WTC11 (cell line): ENCODE results near the gene IL1RAPL2.

Experiments
- NR2C2 ChIP-seq: sonication (generic); formaldehyde crosslinking; IDR thresholded peaks from 2 replicates; pipeline ENCODE4 v1.8.0; 2022; ENCODE audit warnings: mild to moderate bottlenecking, missing genetic modification reagents
- NR3C1 ChIP-seq: sonication (generic); formaldehyde crosslinking; conservative IDR thresholded peaks from 2 replicates; pipeline ENCODE4 v1.8.1; 2023; ENCODE audit warnings: low read depth, mild to moderate bottlenecking, missing genetic modification reagents
- TEAD4 ChIP-seq: sonication (generic); formaldehyde crosslinking; IDR thresholded peaks from 2 replicates; pipeline ENCODE4 v1.8.0; 2022; ENCODE audit warnings: mild to moderate bottlenecking, missing genetic modification reagents
- TF ChIP-seq, protein P1 (sequence below): fragments of 200-600 bp; IDR thresholded peaks from 2 replicates; pipeline ENCODE4 v1.8.0; 2022; ENCODE audit warnings: antibody characterized with exemption
- TF ChIP-seq, protein P2 (sequence below): sonication (generic); formaldehyde crosslinking; IDR thresholded peaks from 2 replicates; pipeline ENCODE4 v1.8.0; 2022; ENCODE audit warnings: mild to moderate bottlenecking, missing genetic modification reagents

DNA sequence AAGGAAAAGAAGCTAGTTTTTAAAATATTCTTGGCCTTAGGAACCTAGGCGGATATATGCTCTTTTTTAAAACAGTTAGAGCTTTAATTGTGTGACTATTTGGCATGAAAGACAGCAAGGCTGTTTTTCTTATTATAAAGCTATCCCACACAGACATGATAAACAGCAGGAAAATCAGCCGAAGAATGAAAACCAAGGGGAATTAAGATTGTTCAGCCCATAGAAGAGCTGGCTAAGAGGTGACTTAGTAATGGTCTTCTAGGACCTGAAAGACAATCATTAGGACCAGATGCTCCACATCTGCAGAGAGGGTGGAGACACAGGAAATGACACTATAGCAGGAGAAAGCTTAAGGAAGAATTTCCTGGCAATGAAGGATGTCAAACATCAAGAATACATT, 1085.0 kb downstream of the IL1RAPL2 start:
- TF ChIP-seq NR3C1 (no peak), NR2C2 (CRISPR knock-in tag) (no peak), TEAD4 (CRISPR knock-in tag) (no peak)
- TF ChIP-seq, protein P1, sequence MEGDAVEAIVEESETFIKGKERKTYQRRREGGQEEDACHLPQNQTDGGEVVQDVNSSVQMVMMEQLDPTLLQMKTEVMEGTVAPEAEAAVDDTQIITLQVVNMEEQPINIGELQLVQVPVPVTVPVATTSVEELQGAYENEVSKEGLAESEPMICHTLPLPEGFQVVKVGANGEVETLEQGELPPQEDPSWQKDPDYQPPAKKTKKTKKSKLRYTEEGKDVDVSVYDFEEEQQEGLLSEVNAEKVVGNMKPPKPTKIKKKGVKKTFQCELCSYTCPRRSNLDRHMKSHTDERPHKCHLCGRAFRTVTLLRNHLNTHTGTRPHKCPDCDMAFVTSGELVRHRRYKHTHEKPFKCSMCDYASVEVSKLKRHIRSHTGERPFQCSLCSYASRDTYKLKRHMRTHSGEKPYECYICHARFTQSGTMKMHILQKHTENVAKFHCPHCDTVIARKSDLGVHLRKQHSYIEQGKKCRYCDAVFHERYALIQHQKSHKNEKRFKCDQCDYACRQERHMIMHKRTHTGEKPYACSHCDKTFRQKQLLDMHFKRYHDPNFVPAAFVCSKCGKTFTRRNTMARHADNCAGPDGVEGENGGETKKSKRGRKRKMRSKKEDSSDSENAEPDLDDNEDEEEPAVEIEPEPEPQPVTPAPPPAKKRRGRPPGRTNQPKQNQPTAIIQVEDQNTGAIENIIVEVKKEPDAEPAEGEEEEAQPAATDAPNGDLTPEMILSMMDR, result no peak
- TF ChIP-seq, protein P2, sequence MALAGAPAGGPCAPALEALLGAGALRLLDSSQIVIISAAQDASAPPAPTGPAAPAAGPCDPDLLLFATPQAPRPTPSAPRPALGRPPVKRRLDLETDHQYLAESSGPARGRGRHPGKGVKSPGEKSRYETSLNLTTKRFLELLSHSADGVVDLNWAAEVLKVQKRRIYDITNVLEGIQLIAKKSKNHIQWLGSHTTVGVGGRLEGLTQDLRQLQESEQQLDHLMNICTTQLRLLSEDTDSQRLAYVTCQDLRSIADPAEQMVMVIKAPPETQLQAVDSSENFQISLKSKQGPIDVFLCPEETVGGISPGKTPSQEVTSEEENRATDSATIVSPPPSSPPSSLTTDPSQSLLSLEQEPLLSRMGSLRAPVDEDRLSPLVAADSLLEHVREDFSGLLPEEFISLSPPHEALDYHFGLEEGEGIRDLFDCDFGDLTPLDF (CRISPR knock-in tag), result no peak
